Epithelial cell of esophagus (primary cell): ENCODE data around the gene GCNA.
"Not testable (repeated sequence)": the region's sequence is repeated elsewhere in the genome, so short reads cannot be mapped to it uniquely, and the experiment has no call there.

Experiments used
- DNase-seq: peaks from one replicate; pipeline ENCODE4 v3.0.0; 2010; ENCODE audit warnings: low read depth
- H3K4me3 ChIP-seq: 2 replicates; pipeline ENCODE4 v1.5.1; 2011; ENCODE audit warnings: mild to moderate bottlenecking, low read length, control low read depth
- CTCF ChIP-seq: IDR thresholded peaks from 2 replicates; pipeline ENCODE4 v1.5.1; 2011; ENCODE audit warnings: low read depth, mild to moderate bottlenecking, low read length, control low read depth, inconsistent platforms; ENCODE audit not compliant: insufficient read depth; ENCODE audit errors: missing control alignments

Gene GCNA

GRCh38 chrX:71545364-71545763, 32.9 kb upstream of the GCNA start:
- TF ChIP-seq CTCF = no peak
- no peak for DNase-seq
- no peak overlapping the region for H3K4me3 ChIP-seq

- DNase-seq = no peak
- no peak overlapping the region for H3K4me3 ChIP-seq
- no peak for TF ChIP-seq CTCF
Observed at GRCh38 chrX:71546879-71547278, 31.4 kb upstream of the GCNA start.

- no peak for TF ChIP-seq CTCF
- no peak overlapping the region for H3K4me3 ChIP-seq
- DNase-seq = no peak
Observed at GRCh38 chrX:71547339-71547738, 30.9 kb upstream of the GCNA start.

- TF ChIP-seq CTCF = no peak
- H3K4me3 ChIP-seq = no peak overlapping the region
- no peak for DNase-seq
Observed at GRCh38 chrX:71549986-71550385, 28.3 kb upstream of the GCNA start.

GRCh38 chrX:71550578-71550977, 27.7 kb upstream of the GCNA start:
- DNase-seq = no peak
- no peak overlapping the region for H3K4me3 ChIP-seq
- TF ChIP-seq CTCF = no peak

- no peak for DNase-seq
- TF ChIP-seq CTCF = no peak
- H3K4me3 ChIP-seq = no peak overlapping the region
Observed at GRCh38 chrX:71556036-71556435, 22.2 kb upstream of the GCNA start.

GRCh38 chrX:71558920-71559319, 19.3 kb upstream of the GCNA start:
- no peak for TF ChIP-seq CTCF
- DNase-seq = no peak
- H3K4me3 ChIP-seq = no peak overlapping the region

- DNase-seq, H3K4me3 ChIP-seq: not testable (repeated sequence)
Observed at GRCh38 chrX:71559773-71560172, 18.5 kb upstream of the GCNA start.
